A549 (cell line): Measurements from ENCODE around the gene PPP2R5C.

Experiments
- CEBPB ChIP-seq, 2 experiments: fragments of >200 bp in 1 of 2; sonication (Bioruptor Twin) in 1 of 2; formaldehyde crosslinking in 1 of 2; IDR thresholded peaks; 2 replicates each; pipeline ENCODE4 v1.6.1; 2012 to 2016
- CTCF ChIP-seq: fragments of >200 bp; sonication (Bioruptor Twin); formaldehyde crosslinking; IDR thresholded peaks from 3 replicates; pipeline ENCODE4 v1.5.1; 2016
- GATA3 ChIP-seq: IDR thresholded peaks from 2 replicates; pipeline ENCODE4 v1.6.1; 2012; ENCODE audit warnings: borderline replicate concordance
- MAX ChIP-seq: IDR thresholded peaks from 2 replicates; pipeline ENCODE4 v1.6.1; 2012
- POLR2A ChIP-seq: IDR thresholded peaks from 2 replicates; pipeline ENCODE4 v1.6.1; 2012; ENCODE audit warnings: mild to moderate bottlenecking, low read length
- RCOR1 ChIP-seq: fragments of 150-350 bp; IDR thresholded peaks from 2 replicates; pipeline ENCODE4 v1.6.1; 2014; ENCODE audit warnings: antibody characterized with exemption, low read length, low read depth
- SMC3 ChIP-seq: fragments of >200 bp; sonication (Bioruptor Twin); formaldehyde crosslinking; IDR thresholded peaks from 3 replicates; pipeline ENCODE4 v1.6.1; 2018; ENCODE audit warnings: inconsistent platforms

DNA sequence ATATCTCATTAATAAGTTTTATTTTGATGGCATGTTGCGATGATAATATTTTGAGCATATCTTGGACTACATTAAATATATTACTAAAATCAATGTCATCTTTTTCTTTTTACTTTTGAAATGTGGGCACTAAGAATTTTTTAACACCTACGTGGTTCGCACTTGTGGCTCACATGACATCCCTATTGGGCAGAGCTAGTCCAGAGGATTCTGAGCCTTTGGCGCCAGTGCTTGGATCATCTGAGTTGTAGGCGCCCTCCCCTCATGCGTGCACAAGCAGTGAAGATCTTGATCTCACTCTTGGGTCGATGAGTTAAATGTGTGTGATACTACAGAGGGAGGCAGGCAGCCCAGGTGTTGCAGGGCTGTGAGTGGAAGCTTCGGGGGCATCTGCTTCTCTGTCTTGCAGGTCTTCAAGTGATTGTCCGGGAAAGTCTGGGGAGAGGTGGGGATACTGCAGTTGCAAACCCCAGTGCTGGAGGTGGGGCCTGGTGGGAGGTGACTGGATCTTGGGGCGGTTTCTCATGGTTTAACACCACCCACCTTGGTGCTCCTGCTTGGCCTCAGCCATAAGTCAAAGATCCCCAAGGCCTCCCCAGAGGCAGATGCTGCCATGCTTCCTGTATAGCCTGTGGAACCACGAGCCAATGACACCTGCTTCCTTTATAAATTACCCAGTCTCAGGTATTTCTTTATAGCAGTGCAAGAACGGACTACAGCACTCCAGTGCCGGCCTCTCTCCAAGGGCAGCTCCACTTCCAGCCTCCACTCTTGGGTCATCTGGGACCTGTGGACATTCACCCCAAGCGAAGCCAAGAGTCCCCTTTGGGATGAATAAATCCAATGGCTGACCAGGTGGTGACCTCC is 46.1 kb upstream of the PPP2R5C start:
- TF ChIP-seq POLR2A (no peak), CTCF (no peak), RCOR1 (no peak), CEBPB (IDR thresholded peaks at IDR 0.05) (no peak), SMC3 (no peak), GATA3 (no peak), MAX (no peak)
